Lower leg skin (tissue), 4 donors: ENCODE results near the gene OLFML2B. TPM values are rescaled to one million over a fixed set of nuclear protein-coding genes. Genes with fewer than 3 reads are reported as not detected.
A peak's percentile ranks its signal among the peaks of the same experiment; 100 is the strongest.
"Not testable (repeated sequence)": the region's sequence is repeated elsewhere in the genome, so short reads cannot be mapped to it uniquely, and the experiment has no call there.

Experiments
- DNase-seq, 2 donors: peaks; one replicate each; pipeline ENCODE4 v3.0.0-alpha.2; 2019; ENCODE audit warnings: low spot score in 2 of 2
- H3K4me3 ChIP-seq: fragments of 200-600 bp; sonication (generic); 2 replicates; pipeline ENCODE4 v1.5.1; 2017; ENCODE audit warnings: mild to moderate bottlenecking, low read depth; ENCODE audit not compliant: poor library complexity, severe bottlenecking
- POLR2A ChIP-seq, 2 donors: fragments of 450-650 bp; IDR thresholded peaks; one replicate each; pipeline ENCODE4 v1.6.1; 2016 to 2017; ENCODE audit warnings: antibody characterized with exemption in 2 of 2, mild to moderate bottlenecking in 1 of 2, moderate library complexity in 1 of 2
- WGBS, 2 donors: methylation state at CpG; one replicate each; pipeline ENCODE4 v1.1.5; 2018; 5-methylcytosine and 5-hydroxymethylcytosine counted together
- intact Hi-C: fragments of 100-400 bp; cut with DNase I; formaldehyde crosslinking; loops from one replicate; pipeline ENCODE4 v1.15.0; 2023; ENCODE audit warnings: low total_unique reads
- total RNA-seq, 4 donors: library from RNA; depleted of rRNA; stranded (reverse); fragments of >200 nt; gene quantifications; one replicate each; pipeline ENCODE4 v1.1.0, GENCODE V29; 2016
- TF ChIP-seq, protein P1 (sequence below), 3 donors: fragments of 450-650 bp; IDR thresholded peaks; one replicate each; pipeline ENCODE4 v1.5.1; 2016; ENCODE audit warnings: antibody characterized with exemption in 3 of 3, mild to moderate bottlenecking in 3 of 3, moderate library complexity in 2 of 3

OLFML2B gene
- total RNA-seq, 4 donors from 2014 or later, result 2.0 to 6.1 (median 3.1) TPM

DNA sequence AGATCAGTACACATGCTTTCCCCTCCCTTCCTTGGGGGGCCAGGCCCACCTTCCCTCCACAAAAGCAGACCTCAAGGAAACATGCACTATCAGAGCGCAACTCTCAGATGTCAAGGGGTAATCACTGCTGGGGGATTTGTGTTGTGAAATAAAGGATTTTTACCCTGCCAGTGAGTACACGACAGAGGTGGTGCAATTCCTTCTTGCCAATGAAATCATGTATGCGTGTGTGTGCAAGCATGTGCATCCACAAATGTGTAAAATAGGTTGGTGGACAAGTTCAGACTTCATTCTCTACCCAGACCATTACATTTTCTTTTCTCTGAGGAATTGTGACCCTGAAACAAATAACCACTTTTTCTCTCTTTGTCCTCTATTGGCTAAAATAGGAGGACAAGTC is 36.1 kb upstream of the OLFML2B start:
- 51 to 67% methylated on average over 3 of the region's 3 CpGs for WGBS, 2 donors
- intact Hi-C loops, result no loop called here
- TF ChIP-seq, protein P1, sequence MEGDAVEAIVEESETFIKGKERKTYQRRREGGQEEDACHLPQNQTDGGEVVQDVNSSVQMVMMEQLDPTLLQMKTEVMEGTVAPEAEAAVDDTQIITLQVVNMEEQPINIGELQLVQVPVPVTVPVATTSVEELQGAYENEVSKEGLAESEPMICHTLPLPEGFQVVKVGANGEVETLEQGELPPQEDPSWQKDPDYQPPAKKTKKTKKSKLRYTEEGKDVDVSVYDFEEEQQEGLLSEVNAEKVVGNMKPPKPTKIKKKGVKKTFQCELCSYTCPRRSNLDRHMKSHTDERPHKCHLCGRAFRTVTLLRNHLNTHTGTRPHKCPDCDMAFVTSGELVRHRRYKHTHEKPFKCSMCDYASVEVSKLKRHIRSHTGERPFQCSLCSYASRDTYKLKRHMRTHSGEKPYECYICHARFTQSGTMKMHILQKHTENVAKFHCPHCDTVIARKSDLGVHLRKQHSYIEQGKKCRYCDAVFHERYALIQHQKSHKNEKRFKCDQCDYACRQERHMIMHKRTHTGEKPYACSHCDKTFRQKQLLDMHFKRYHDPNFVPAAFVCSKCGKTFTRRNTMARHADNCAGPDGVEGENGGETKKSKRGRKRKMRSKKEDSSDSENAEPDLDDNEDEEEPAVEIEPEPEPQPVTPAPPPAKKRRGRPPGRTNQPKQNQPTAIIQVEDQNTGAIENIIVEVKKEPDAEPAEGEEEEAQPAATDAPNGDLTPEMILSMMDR (IDR thresholded peaks at IDR 0.05), result no peak
- TF ChIP-seq POLR2A (IDR thresholded peaks at IDR 0.05), result no peak
- no peak for DNase-seq
- H3K4me3 ChIP-seq, result no peak overlapping the region

DNA sequence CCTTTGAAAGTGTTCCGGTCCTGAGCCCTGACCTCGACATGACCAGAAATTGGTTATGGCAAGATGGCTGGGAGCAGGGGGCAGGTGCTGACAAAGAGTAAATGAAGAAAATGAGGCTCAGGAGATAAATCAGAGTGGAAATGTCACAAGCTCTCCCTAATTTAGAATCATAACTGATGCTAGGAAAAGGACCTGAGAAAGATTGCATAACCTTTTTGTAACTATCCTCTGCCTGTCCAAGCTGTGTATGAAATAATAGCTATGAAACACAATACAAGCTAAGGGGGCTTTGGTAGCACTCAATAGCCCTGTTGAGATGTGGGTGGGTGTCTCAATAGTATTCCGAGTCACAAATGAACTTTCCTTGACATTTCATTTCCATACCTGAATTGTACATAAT is 32.9 kb upstream of the OLFML2B start:
- intact Hi-C loops, result no loop called here
- no peak for DNase-seq
- TF ChIP-seq, protein P1 (IDR thresholded peaks at IDR 0.05), result no peak
- TF ChIP-seq POLR2A (IDR thresholded peaks at IDR 0.05), result no peak
- WGBS, 2 donors, result 88 to 89% methylated on average over 3 of the region's 3 CpGs
- no peak overlapping the region for H3K4me3 ChIP-seq

DNA sequence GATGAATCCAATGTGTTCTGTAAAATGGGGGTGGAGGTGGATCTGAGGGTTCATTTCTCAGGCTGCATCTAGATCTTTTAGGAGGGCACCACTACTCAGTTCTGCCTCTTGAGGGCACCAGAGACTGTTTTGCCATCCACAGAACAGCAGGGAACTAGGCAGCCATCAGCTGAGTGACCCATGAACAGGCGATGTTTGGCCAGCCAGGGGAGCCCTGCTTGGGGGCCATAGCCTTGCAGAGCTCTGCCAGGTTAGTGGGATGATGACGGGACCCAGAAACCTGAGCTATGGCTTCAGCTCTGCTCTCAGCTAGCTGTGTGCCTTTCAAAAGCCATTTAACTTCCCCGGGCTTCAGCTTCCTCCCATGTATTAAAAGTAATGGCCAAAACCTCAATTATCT is 32.4 kb upstream of the OLFML2B start:
- no peak overlapping the region for H3K4me3 ChIP-seq
- WGBS, 2 donors, result 28 to 30% methylated on average over 3 of the region's 3 CpGs
- TF ChIP-seq, protein P1 (IDR thresholded peaks at IDR 0.05), result peak in 1 of 3 donors; percentile 32
- no peak for TF ChIP-seq POLR2A (IDR thresholded peaks at IDR 0.05)
- intact Hi-C loops, result no loop called here
- peak in 1 of 2 donors; percentile 29 for DNase-seq

DNA sequence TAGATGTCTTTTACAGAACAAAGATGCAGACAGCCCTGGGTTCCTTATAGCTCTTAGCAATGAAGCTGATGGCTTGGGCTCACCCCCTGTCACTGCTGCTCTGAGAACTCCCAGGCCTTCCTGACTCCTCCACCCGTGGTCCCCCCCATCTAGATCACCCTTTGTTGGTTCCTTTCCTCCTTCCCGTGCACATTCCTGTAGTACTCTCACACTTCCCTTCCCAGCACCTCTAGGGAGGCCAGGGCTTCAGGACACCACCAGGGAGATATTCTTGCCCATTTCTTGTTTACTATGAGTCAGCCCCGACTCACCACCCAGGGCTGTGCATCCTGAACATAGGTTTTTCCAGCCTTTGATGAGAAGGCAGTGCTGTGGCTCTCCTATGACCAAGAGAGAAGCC is 31.4 kb upstream of the OLFML2B start:
- WGBS, 2 donors, result 48 to 62% methylated on average over 3 of the region's 3 CpGs

DNA sequence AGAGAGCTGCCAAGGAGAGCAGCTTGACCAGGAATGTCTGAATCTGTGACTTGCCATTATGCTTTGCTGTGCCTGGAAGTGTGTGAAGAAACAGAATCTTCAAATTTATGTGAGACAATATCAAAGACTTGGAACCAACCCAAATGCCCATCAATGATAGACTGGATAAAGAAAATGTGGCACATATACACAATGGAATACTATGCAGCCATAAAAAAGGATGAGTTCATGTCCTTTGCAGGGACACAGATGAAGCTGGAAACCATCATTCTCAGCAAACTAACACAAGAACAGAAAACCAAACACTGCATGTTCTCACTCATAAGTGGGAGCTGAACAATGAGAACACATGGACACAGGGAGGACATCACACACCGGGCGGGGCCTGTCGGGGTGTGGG is 30.3 kb upstream of the OLFML2B start:
- intact Hi-C loops, DNase-seq, H3K4me3 ChIP-seq: not testable (repeated sequence)
- WGBS, 2 donors, result 94 to 97% methylated on average over 3 of the region's 3 CpGs

More for the DNA sequence above, 31.4 kb upstream of the OLFML2B start:
- H3K4me3 ChIP-seq, result no peak overlapping the region
- DNase-seq, result no peak
- intact Hi-C loops, result no loop called here
- TF ChIP-seq, protein P1 (IDR thresholded peaks at IDR 0.05), result no peak
- no peak for TF ChIP-seq POLR2A (IDR thresholded peaks at IDR 0.05)

DNA sequence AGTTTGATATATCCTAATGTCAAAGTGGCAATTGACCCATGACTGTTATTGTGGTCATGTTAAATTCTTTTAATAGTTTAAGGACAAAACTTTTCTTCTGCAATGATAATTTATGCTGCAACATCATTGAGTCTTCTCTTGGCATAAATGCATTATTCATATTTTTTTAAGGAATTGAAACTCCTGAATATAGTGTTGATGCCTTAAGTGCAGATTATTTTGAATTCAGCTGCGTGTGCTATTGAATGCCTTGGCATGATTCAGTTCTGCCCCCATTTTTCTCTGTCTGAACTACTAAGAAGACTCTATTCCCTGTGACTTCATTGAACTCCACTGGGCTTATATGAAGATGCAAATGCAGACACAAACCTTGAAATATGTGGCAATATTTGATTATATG is 23.3 kb upstream of the OLFML2B start:
- intact Hi-C loops, result no loop called here
- WGBS, 2 donors, result 65 to 69% methylated on average over 1 of the region's 1 CpG
- H3K4me3 ChIP-seq, result no peak overlapping the region
- no peak for TF ChIP-seq POLR2A (IDR thresholded peaks at IDR 0.05)
- TF ChIP-seq, protein P1 (IDR thresholded peaks at IDR 0.05), result no peak
- no peak for DNase-seq
